ENCODE results near the gene CHORDC1.
"Not testable (repeated sequence)": the region's sequence is repeated elsewhere in the genome, so short reads cannot be mapped to it uniquely, and the experiment has no call there.

The CHORDC1 gene

GRCh38 chr11:90213322-90213721, 9.5 kb downstream of the CHORDC1 start:
- no peak for DNase-seq

- no peak for DNase-seq
Observed at GRCh38 chr11:90208857-90209256, 14.0 kb downstream of the CHORDC1 start.

GRCh38 chr11:90207992-90208391, 14.9 kb downstream of the CHORDC1 start:
- DNase-seq = not testable (repeated sequence)

- DNase-seq = peak; percentile 33 to 49
Observed at GRCh38 chr11:90204832-90205646, 17.8 kb downstream of the CHORDC1 start.

- no peak for DNase-seq
Observed at GRCh38 chr11:90204407-90204806, 18.4 kb downstream of the CHORDC1 start.

- no peak for DNase-seq
Observed at GRCh38 chr11:90202342-90202741, 20.5 kb downstream of the CHORDC1 start.

GRCh38 chr11:90197377-90197776, 25.5 kb downstream of the CHORDC1 start:
- DNase-seq = no peak

GRCh38 chr11:90192869-90193582, 29.8 kb downstream of the CHORDC1 start:
- no peak for DNase-seq

- DNase-seq = no peak
Observed at GRCh38 chr11:90189011-90189410, 33.8 kb downstream of the CHORDC1 start.

- no peak for DNase-seq
Observed at GRCh38 chr11:90187839-90188238, 35.0 kb downstream of the CHORDC1 start.

GRCh38 chr11:90179923-90180322, 42.9 kb downstream of the CHORDC1 start:
- DNase-seq = no peak

- no peak for DNase-seq
Observed at GRCh38 chr11:90178751-90179150, 44.1 kb downstream of the CHORDC1 start.

- DNase-seq = no peak
Observed at GRCh38 chr11:90176069-90176468, 46.8 kb downstream of the CHORDC1 start.

- DNase-seq = no peak
Observed at GRCh38 chr11:90171359-90171758, 51.5 kb downstream of the CHORDC1 start.

- no peak for DNase-seq
Observed at GRCh38 chr11:90168571-90168970, 54.3 kb downstream of the CHORDC1 start.

GRCh38 chr11:90167704-90168103, 55.1 kb downstream of the CHORDC1 start:
- DNase-seq = not testable (repeated sequence)

GRCh38 chr11:90166982-90167573, 55.8 kb downstream of the CHORDC1 start:
- not testable (repeated sequence) for DNase-seq

Measured in SHP77 (cell line).